OCI-LY7 (cell line): ENCODE data around the gene LRP8. TPM values are rescaled to one million over a fixed set of nuclear protein-coding genes. Genes with fewer than 3 reads are reported as not detected.

ENCODE experiments used
- BruUV-seq: library from RNA; stranded (reverse); fragments of 400-500 nt; replicated peaks from 2 replicates; lab custom pipeline; 2021; lab: Mats Ljungman, UMichigan
- CTCF ChIA-PET: fragments of 300-600 bp; sonication (Branson Sonifier 250); formaldehyde crosslinking; loops from one replicate; lab custom pipeline; 2022; ENCODE audit warnings: antibody characterized with exemption; ENCODE audit not compliant: unreplicated experiment; lab: Charles Lee
- POLR2A ChIA-PET: fragments of 300-600 bp; sonication (Branson Sonifier 250); formaldehyde crosslinking; loops from one replicate; lab custom pipeline; 2022; ENCODE audit warnings: antibody characterized with exemption; lab: Charles Lee
- DNase-seq: peaks from one replicate; pipeline ENCODE4 v3.0.0-alpha.2; 2015; ENCODE audit warnings: low spot score
- H2AFZ ChIP-seq: fragments of 200-600 bp; sonication (generic), shearing (Covaris generic); 2 replicates; pipeline ENCODE4 v1.6.1; 2014; ENCODE audit warnings: mild to moderate bottlenecking, antibody characterized with exemption, low read length, moderate library complexity
- H3K27ac ChIP-seq: fragments of 200-600 bp; sonication (generic); 2 replicates; pipeline ENCODE4 v1.5.1; 2014; ENCODE audit warnings: mixed run types, low read depth, mild to moderate bottlenecking, moderate library complexity, low read length, inconsistent platforms; ENCODE audit not compliant: poor library complexity, severe bottlenecking
- H3K36me3 ChIP-seq: fragments of 200-600 bp; sonication (generic); 2 replicates; pipeline ENCODE4 v1.6.1; 2014; ENCODE audit warnings: mild to moderate bottlenecking, antibody characterized with exemption, low read length, moderate library complexity, mixed read lengths; ENCODE audit not compliant: insufficient read depth
- H3K4me1 ChIP-seq: fragments of 200-600 bp; sonication (generic); 2 replicates; pipeline ENCODE4 v1.5.1; 2014; ENCODE audit warnings: mild to moderate bottlenecking, low read length; ENCODE audit not compliant: insufficient read depth, poor library complexity, severe bottlenecking
- H3K4me2 ChIP-seq: fragments of 200-600 bp; sonication (generic); 2 replicates; pipeline ENCODE4 v1.6.1; 2014; ENCODE audit warnings: mild to moderate bottlenecking, low read length
- H3K4me3 ChIP-seq: fragments of 200-600 bp; sonication (generic); 2 replicates; pipeline ENCODE4 v1.5.1; 2014; ENCODE audit warnings: mild to moderate bottlenecking, low read depth, low read length; ENCODE audit not compliant: poor library complexity, severe bottlenecking
- H3K79me2 ChIP-seq: fragments of 200-600 bp; sonication (generic); 2 replicates; pipeline ENCODE4 v1.6.1; 2016; ENCODE audit warnings: low read depth, mild to moderate bottlenecking, low read length, moderate library complexity, mixed read lengths; ENCODE audit not compliant: insufficient read depth
- H3K9me2 ChIP-seq: fragments of 200-600 bp; sonication (generic); 2 replicates; pipeline ENCODE4 v1.6.1; 2016; ENCODE audit warnings: mild to moderate bottlenecking, low read length, mixed read lengths; ENCODE audit not compliant: insufficient read depth
- H3K9me3 ChIP-seq: fragments of 200-600 bp; sonication (generic); 2 replicates; pipeline ENCODE4 v1.6.1; 2014; ENCODE audit warnings: mild to moderate bottlenecking, mixed run types, low read length, mixed read lengths
- H4K20me1 ChIP-seq: fragments of 200-600 bp; sonication (generic); 2 replicates; pipeline ENCODE4 v1.6.1; 2014; ENCODE audit warnings: mild to moderate bottlenecking, antibody characterized with exemption, low read length, moderate library complexity, mixed read lengths; ENCODE audit not compliant: insufficient read depth
- CTCF ChIP-seq: fragments of 200-600 bp; sonication (generic); conservative IDR thresholded peaks from 2 replicates; pipeline ENCODE4 v1.5.1; 2014; ENCODE audit warnings: mild to moderate bottlenecking, antibody characterized with exemption, low read length, moderate library complexity, mixed read lengths
- EZH2phosphoT487 ChIP-seq: fragments of 200-600 bp; sonication (generic); IDR thresholded peaks from 2 replicates; pipeline ENCODE4 v1.6.1; 2018; ENCODE audit warnings: low read depth, borderline replicate concordance, mild to moderate bottlenecking, mixed run types, antibody characterized with exemption, low read length, moderate library complexity, mixed read lengths
- intact Hi-C: fragments of 100-400 bp; cut with micrococcal nuclease; formaldehyde crosslinking; loops from one replicate; pipeline ENCODE4 v1.10.0; 2022; ENCODE audit not compliant: unreplicated experiment
- total RNA-seq, 2 experiments: library from RNA; depleted of rRNA in 1 of 2; stranded (reverse); fragments of >200 nt in 1 of 2; shearing (Covaris generic) in 1 of 2; gene quantifications; 2 replicates each; pipeline ENCODE4 v1.2.3, GENCODE V29; 2014 to 2022

The LRP8 gene
- total RNA-seq, 2 experiments from 2014 or later: 65.6 to 70.0 TPM

DNA sequence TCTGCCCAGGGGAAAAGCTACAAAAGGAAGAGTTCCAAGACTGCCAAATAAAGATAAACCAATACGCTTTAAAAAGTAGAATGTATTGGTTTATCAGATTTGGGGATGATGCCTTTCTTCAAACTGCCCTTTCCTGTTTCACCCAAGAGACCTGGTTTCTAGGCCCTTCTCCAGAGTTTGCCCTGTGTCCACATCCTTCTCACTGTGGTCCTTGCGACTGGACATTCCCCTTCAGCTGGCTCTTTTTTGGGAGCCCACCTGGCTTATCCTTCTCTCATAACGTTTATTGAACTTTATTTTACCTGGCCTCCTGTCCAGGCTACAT is 106.9 kb downstream of the LRP8 start:
- CTCF ChIA-PET: no interaction called here
- no peak for DNase-seq
- H3K4me1 ChIP-seq: peaks cover 13% of the 10 kb centered on the region
- BruUV-seq: TSS peak; percentile 98
- no peaks in the 10 kb centered on the region for H3K9me2 ChIP-seq
- H3K27ac ChIP-seq: peak overlapping the region; percentile 67
- peak overlapping the region; percentile 80 for H3K4me3 ChIP-seq
- H2AFZ ChIP-seq: peak overlapping the region; percentile 50; the same call in 1 of the 2 replicates
- H4K20me1 ChIP-seq: no peaks in the 10 kb centered on the region
- TF ChIP-seq EZH2phosphoT487 (no peak), CTCF (no peak)
- peaks cover 29% of the 10 kb centered on the region for H3K36me3 ChIP-seq
- H3K79me2 ChIP-seq: peaks cover 8% of the 10 kb centered on the region; the same call in 1 of the 2 replicates
- intact Hi-C loops: loop anchor here (1.0 kb wide), 1 partner anchor 105 kb away; no protein-coding TSS in a partner anchor
- peak overlapping the region; percentile 91 for H3K4me2 ChIP-seq
- POLR2A ChIA-PET: interaction anchor here (0.6 to 1.3 kb wide), 8 partner anchors 8 to 80 kb away, joined by 3 to 4 read pairs (median 4); no protein-coding TSS in a partner anchor
- no peaks in the 10 kb centered on the region for H3K9me3 ChIP-seq

DNA sequence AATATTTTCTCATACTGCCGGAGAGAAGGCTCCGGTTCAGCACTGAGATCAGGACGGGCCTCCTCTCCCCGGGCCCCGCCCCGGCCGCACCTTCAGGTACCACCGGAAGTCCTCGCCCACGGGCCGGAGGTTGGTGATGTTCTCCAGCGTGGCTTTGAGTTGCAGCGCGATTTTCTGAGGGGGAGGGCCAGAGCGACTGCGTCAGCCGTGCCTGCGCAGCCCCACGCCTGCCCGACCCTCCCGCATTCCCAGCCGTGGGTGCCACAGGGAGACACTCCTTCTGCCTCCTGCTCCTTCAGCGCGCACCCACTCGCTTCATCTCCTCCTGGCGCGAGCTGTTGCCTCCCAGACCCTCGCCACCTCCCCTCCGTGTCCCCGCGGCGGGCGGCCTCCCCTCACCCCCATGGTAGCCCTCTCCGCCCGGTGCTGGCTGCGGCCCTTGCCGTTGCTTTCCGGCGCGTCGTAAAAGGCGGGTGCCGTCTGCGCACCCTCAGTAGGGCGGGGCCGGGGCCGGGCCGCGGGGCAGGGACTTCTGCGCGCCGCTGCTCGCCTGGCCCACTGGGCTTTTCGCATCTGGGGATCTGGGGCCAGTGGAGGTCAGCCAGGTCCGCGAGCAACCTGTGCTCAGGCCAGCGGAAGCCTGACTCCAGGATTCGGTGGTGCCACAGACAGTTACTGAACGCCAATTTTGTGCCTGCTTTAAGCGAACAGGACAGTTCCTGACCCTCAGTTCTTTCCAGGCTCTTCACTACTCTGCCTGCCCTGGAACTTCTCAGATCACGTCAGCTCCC is 107.5 kb downstream of the LRP8 start, which contains the start of gene CZIB:
Gene CZIB, minus strand, starts transcription at position 464 of the 791 bp plus-strand sequence. Its CDS starts 59 bp downstream, at position 405.
- peak; percentile 94 for DNase-seq
- H3K4me3 ChIP-seq: peak within 1 kb of the TSS; percentile 80
- no TSS peak for BruUV-seq

More for the DNA sequence above, 107.5 kb downstream of the LRP8 start, which contains the start of gene CZIB:
- no peaks in the 10 kb centered on the region for H4K20me1 ChIP-seq
- ChIA-PET CTCF (no interaction called here), POLR2A (interaction anchor here (0.8 to 1.1 kb wide), 4 partner anchors 12 to 29 kb away, joined by 3 to 4 read pairs (median 4); no protein-coding TSS in a partner anchor)
- no peaks in the 10 kb centered on the region for H3K9me2 ChIP-seq
- peaks cover 27% of the 10 kb centered on the region; the same call in 1 of the 2 replicates for H3K36me3 ChIP-seq
- H2AFZ ChIP-seq: peak within 1 kb of the TSS; percentile 50; the same call in 1 of the 2 replicates
- H3K4me2 ChIP-seq: peak within 1 kb of the TSS; percentile 91
- no peaks in the 10 kb centered on the region for H3K9me3 ChIP-seq
- peaks cover 8% of the 10 kb centered on the region; the same call in 1 of the 2 replicates for H3K79me2 ChIP-seq
- TF ChIP-seq CTCF (no peak), EZH2phosphoT487 (no peak)
- peak within 1 kb of the TSS; percentile 67 for H3K27ac ChIP-seq
- intact Hi-C loops: loop anchor here (1.0 kb wide), 1 partner anchor 106 kb away; no protein-coding TSS in a partner anchor
- H3K4me1 ChIP-seq: peaks cover 13% of the 10 kb centered on the region
